ENCODE data around the gene MADCAM1.
"Not testable (repeated sequence)": the region's sequence is repeated elsewhere in the genome, so short reads cannot be mapped to it uniquely, and the experiment has no call there.

MADCAM1 gene

DNA sequence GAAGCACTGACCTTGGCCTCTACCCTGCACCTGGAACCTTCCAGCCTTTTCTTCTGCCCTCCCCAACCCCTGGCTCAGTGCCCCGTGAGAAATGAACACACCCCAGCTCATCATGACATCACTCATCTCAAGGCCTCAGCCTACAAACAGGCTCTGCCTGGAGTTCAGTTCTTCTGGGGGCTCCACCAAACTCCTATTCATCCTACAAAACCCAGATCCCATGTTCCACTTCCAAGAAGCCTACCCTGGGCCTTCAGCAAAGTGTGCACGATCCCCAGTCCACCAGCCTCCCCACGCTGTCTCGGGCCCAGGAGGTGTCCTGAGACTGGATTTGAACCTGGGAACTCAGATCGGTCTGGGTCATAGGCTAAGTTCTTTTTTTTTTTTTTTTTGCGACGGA is 26.5 kb upstream of the MADCAM1 start:
- no peaks in the 10 kb centered on the region for H3K27me3 ChIP-seq (ENCODE audit: control insufficient read depth, insufficient read depth, low read length)
- no peaks in the 10 kb centered on the region for H3K4me1 ChIP-seq (ENCODE audit: control insufficient read depth, low read depth, low read length)
- no peak overlapping the region for H3K9ac ChIP-seq (ENCODE audit: low read length)
- no peaks in the 10 kb centered on the region for H3K9me3 ChIP-seq (ENCODE audit: control insufficient read depth, low read depth, low read length)
- H3K36me3 ChIP-seq (ENCODE audit: control insufficient read depth, low read depth, low read length) = no peaks in the 10 kb centered on the region
- no peak overlapping the region for H3K27ac ChIP-seq (ENCODE audit: low read length)
- H3K4me3 ChIP-seq (ENCODE audit: low read length) = no peak overlapping the region

- Histone ChIP-seq H3K36me3 (ENCODE audit: control insufficient read depth, low read depth, low read length) (no peaks in the 10 kb centered on the region), H3K27ac (ENCODE audit: low read length) (no peak overlapping the region), H3K4me3 (ENCODE audit: low read length) (no peak overlapping the region), H3K9me3 (ENCODE audit: control insufficient read depth, low read depth, low read length) (no peaks in the 10 kb centered on the region), H3K9ac (ENCODE audit: low read length) (no peak overlapping the region), H3K27me3 (ENCODE audit: control insufficient read depth, insufficient read depth, low read length) (no peaks in the 10 kb centered on the region), H3K4me1 (ENCODE audit: control insufficient read depth, low read depth, low read length) (no peaks in the 10 kb centered on the region)
Observed at GRCh38 chr19:470701-471100, 25.6 kb upstream of the MADCAM1 start.

DNA sequence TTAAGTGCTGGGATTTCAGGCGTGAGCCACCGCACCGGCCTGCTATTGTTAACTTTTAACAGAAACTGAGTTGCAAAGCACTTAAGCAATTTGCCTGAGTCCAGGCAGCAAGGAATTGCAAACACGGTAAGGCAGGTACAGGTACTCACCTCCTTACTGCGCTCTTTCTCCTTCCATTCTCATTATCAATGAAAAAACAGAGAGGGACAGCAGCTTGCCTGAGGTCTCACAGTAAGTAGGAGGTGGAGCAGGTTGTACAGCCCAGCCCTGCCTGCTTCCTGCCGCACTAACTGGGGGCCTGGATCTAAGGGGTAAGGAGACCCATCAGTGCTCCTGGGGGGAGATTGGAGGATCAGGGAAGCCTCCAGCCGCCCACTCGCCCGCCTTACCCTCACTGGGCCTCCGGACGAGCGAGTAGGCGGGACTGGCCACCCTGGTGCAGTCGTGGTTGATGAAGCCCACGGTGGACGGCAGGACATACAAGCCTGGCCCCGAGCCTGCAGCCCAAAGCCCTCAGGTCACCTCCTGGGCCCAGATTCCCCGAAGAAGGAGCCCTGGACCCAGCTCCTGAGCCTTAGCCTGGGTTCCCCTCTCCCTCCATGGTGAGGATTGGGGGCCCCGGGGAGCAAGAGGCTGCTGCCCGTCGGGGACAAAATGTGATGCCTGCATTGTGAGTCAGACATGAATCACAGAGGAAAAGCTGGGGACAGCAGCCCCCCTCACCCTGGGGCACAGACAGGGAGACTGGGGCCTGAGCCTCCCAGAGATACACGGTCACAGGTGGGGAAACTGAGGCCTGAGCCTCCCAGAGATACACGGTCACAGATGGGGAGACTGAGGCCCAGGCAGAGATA is 24.1 kb upstream of the MADCAM1 start:
- H3K9ac ChIP-seq (ENCODE audit: low read length) = no peak overlapping the region
- H3K4me1 ChIP-seq (ENCODE audit: control insufficient read depth, low read depth, low read length) = no peaks in the 10 kb centered on the region
- H3K4me3 ChIP-seq (ENCODE audit: low read length) = no peak overlapping the region
- no peaks in the 10 kb centered on the region for H3K36me3 ChIP-seq (ENCODE audit: control insufficient read depth, low read depth, low read length)
- H3K27me3 ChIP-seq (ENCODE audit: control insufficient read depth, insufficient read depth, low read length) = no peaks in the 10 kb centered on the region
- no peaks in the 10 kb centered on the region for H3K9me3 ChIP-seq (ENCODE audit: control insufficient read depth, low read depth, low read length)
- no peak overlapping the region for H3K27ac ChIP-seq (ENCODE audit: low read length)

DNA sequence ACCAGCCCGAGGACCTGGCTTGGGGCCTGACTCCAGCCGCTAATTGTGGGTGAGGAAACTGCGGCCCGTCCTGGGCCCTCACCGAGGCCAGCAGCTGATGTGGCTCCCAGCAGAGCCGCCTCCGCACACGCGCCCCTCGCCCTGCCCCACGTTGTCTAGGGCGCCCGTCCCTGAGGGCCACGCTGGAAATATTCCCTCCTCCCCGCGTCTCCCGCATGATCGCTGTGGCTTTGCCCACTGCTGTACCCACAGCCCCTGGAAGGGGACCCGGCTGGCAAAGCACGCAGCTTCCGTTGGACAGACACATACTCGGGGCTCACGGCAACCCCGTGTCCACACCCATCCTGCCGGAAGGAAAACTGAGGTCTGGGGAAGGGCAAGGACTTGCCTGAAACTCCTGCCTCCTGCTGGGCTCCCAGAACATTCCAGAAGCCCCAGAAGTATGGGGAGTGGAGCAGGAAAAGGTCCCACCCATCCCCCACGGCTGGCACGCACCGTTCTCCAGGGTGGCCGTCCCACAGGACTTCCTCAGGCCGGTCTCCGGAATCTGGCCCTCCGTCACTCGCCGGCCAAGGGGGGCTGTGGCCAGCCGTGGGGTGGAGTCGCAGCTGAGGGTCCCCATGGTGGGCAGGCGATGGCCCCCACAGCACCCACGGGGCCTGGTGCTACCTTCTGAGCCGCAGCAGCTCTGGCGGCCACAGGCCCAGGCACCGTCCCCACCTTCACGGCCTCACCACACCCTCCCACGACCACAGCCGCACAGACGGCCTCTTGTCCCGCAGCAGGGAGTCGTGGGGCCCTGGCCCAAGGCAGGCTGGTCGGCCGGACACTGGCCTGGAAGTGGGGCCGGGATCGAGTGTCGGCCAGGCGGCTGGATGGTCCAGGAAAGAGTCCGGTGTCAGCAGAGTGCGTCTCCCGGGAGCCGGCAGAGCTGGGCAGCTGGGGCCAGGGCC is 21.9 kb upstream of the MADCAM1 start:
- Histone ChIP-seq H3K36me3 (ENCODE audit: control insufficient read depth, low read depth, low read length) (no peaks in the 10 kb centered on the region), H3K4me3 (ENCODE audit: low read length) (no peak overlapping the region)

GRCh38 chr19:475360-475759 is 20.9 kb upstream of the MADCAM1 start:
- H3K9me3 ChIP-seq (ENCODE audit: control insufficient read depth, low read depth, low read length) = no peaks in the 10 kb centered on the region
- no peaks in the 10 kb centered on the region for H3K27me3 ChIP-seq (ENCODE audit: control insufficient read depth, insufficient read depth, low read length)
- no peak overlapping the region for H3K4me3 ChIP-seq (ENCODE audit: low read length)
- H3K9ac ChIP-seq (ENCODE audit: low read length) = no peak overlapping the region
- H3K36me3 ChIP-seq (ENCODE audit: control insufficient read depth, low read depth, low read length) = no peaks in the 10 kb centered on the region
- H3K27ac ChIP-seq (ENCODE audit: low read length) = no peak overlapping the region
- H3K4me1 ChIP-seq (ENCODE audit: control insufficient read depth, low read depth, low read length) = no peaks in the 10 kb centered on the region

More for the DNA sequence above, 21.9 kb upstream of the MADCAM1 start:
- Histone ChIP-seq H3K4me1 (ENCODE audit: control insufficient read depth, low read depth, low read length) (no peaks in the 10 kb centered on the region), H3K27me3 (ENCODE audit: control insufficient read depth, insufficient read depth, low read length) (no peaks in the 10 kb centered on the region), H3K9me3 (ENCODE audit: control insufficient read depth, low read depth, low read length) (no peaks in the 10 kb centered on the region), H3K27ac (ENCODE audit: low read length) (no peak overlapping the region), H3K9ac (ENCODE audit: low read length) (no peak overlapping the region)

GRCh38 chr19:478236-478903 is 17.9 kb upstream of the MADCAM1 start:
- H3K9ac ChIP-seq (ENCODE audit: low read length) = no peak overlapping the region
- H3K4me3 ChIP-seq (ENCODE audit: low read length) = no peak overlapping the region
- no peaks in the 10 kb centered on the region for H3K36me3 ChIP-seq (ENCODE audit: control insufficient read depth, low read depth, low read length)
- no peaks in the 10 kb centered on the region for H3K4me1 ChIP-seq (ENCODE audit: control insufficient read depth, low read depth, low read length)
- no peaks in the 10 kb centered on the region for H3K9me3 ChIP-seq (ENCODE audit: control insufficient read depth, low read depth, low read length)
- H3K27ac ChIP-seq (ENCODE audit: low read length) = no peak overlapping the region
- no peaks in the 10 kb centered on the region for H3K27me3 ChIP-seq (ENCODE audit: control insufficient read depth, insufficient read depth, low read length)

DNA sequence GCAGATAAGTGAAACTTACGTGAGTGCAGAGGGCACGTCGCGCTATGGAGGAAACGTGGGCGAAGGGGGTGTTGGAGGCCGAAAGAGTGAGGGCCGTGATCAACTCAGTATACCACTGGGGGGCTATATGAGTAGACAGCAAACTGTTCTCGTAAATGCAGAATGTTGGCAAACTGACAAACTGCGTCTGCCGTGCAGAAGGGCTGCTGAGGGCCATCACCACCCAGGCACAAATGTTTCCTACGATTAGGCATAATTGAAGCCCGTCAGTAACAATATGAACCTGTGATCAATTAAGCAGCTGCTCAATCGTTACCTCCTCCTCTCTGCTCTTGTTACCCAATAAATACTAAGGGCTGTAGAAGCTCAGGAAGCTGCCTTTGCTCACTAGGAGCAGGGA is 17.3 kb upstream of the MADCAM1 start:
- H3K4me1 ChIP-seq (ENCODE audit: control insufficient read depth, low read depth, low read length) = no peaks in the 10 kb centered on the region
- no peaks in the 10 kb centered on the region for H3K9me3 ChIP-seq (ENCODE audit: control insufficient read depth, low read depth, low read length)
- no peak overlapping the region for H3K9ac ChIP-seq (ENCODE audit: low read length)
- no peak overlapping the region for H3K27ac ChIP-seq (ENCODE audit: low read length)
- H3K4me3 ChIP-seq (ENCODE audit: low read length) = no peak overlapping the region
- H3K27me3 ChIP-seq (ENCODE audit: control insufficient read depth, insufficient read depth, low read length) = no peaks in the 10 kb centered on the region
- H3K36me3 ChIP-seq (ENCODE audit: control insufficient read depth, low read depth, low read length) = no peaks in the 10 kb centered on the region

- no peaks in the 10 kb centered on the region for H3K9me3 ChIP-seq (ENCODE audit: control insufficient read depth, low read depth, low read length)
- H3K9ac ChIP-seq (ENCODE audit: low read length) = no peak overlapping the region
- no peaks in the 10 kb centered on the region for H3K36me3 ChIP-seq (ENCODE audit: control insufficient read depth, low read depth, low read length)
- H3K27ac ChIP-seq (ENCODE audit: low read length) = no peak overlapping the region
- peaks cover under 1% of the 10 kb centered on the region for H3K4me1 ChIP-seq (ENCODE audit: control insufficient read depth, low read depth, low read length)
- H3K4me3 ChIP-seq (ENCODE audit: low read length) = no peak overlapping the region
- H3K27me3 ChIP-seq (ENCODE audit: control insufficient read depth, insufficient read depth, low read length) = no peaks in the 10 kb centered on the region
Observed at GRCh38 chr19:480016-480855, 16.1 kb upstream of the MADCAM1 start.

DNA sequence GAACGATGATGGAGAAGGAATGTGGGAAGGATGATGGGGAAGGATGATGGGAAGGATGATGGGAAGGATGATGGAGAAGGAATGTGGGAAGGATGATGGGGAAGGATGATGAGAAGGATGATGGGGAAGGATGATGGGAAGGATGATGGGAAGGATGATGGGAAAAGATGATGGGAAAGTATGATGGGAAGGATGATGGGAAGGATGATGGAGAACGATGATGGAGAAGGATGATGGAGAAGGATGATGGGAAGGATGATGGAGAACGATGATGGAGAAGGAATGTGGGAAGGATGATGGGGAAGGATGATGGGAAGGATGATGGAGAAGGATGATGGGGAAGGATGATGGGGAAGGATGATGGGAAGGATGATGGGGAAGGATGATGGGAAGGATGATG is 15.2 kb upstream of the MADCAM1 start:
- not testable (repeated sequence) for H3K4me3 ChIP-seq (ENCODE audit: low read length); H3K9me3 ChIP-seq (ENCODE audit: control insufficient read depth, low read depth, low read length); H3K9ac ChIP-seq (ENCODE audit: low read length); H3K36me3 ChIP-seq (ENCODE audit: control insufficient read depth, low read depth, low read length); H3K27ac ChIP-seq (ENCODE audit: low read length); H3K4me1 ChIP-seq (ENCODE audit: control insufficient read depth, low read depth, low read length); H3K27me3 ChIP-seq (ENCODE audit: control insufficient read depth, insufficient read depth, low read length)

DNA sequence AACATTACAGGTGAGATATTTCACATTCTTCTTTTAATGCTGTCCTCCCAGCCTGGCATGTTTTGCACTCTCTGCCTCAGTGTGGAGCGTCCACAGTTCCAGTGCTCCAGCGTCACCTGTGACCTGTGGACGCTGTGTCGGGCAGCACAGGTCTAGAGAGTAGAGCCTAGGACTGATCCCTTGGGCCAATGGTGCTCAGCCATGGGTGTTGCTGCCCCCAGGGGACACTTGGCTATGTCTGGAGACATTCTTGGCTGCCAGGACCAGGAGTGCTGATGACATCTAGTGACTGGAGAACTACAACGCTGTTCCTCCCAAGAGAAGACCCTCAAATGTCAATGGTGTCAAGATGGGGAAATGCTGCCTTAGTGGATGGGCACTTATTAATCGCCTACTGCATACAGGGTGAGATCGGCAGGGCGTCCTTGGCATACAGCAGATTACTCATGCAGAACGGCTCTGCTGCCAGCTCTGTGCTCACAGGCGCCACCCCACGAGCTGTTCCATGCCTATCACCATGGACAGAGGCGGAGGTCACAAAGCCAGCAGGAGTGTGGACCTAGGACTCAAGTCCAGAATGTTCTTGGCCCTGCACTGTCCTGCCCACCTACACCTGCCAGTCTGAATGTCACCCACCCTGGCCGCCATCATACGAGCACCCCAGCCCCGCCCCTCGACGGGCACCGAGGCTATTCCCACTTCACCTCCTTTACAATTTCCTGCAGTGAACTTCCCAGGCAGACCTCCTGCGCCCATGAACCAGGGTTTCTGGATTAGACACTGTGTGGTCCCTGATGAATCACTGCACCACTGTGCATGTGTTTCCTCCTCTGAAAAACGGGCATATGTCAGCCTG is 13.9 kb upstream of the MADCAM1 start:
- H3K27me3 ChIP-seq (ENCODE audit: control insufficient read depth, insufficient read depth, low read length) = no peaks in the 10 kb centered on the region
- no peak overlapping the region for H3K27ac ChIP-seq (ENCODE audit: low read length)
- H3K9me3 ChIP-seq (ENCODE audit: control insufficient read depth, low read depth, low read length) = no peaks in the 10 kb centered on the region
- H3K4me1 ChIP-seq (ENCODE audit: control insufficient read depth, low read depth, low read length) = peaks cover 7% of the 10 kb centered on the region
- no peak overlapping the region for H3K9ac ChIP-seq (ENCODE audit: low read length)
- H3K36me3 ChIP-seq (ENCODE audit: control insufficient read depth, low read depth, low read length) = no peaks in the 10 kb centered on the region
- H3K4me3 ChIP-seq (ENCODE audit: low read length) = no peak overlapping the region

Data from iPS-18a (cell line).